HG02642 (cell line): Measurements from ENCODE around the gene ADCY2.

ENCODE experiments used
- ATAC-seq: cut with Tn5 transposase; IDR thresholded peaks from one replicate; pipeline ENCODE4 v1.9.1; 2021; ENCODE audit warnings: mild to moderate bottlenecking; ENCODE audit not compliant: unreplicated experiment, poor library complexity

Gene ADCY2

DNA sequence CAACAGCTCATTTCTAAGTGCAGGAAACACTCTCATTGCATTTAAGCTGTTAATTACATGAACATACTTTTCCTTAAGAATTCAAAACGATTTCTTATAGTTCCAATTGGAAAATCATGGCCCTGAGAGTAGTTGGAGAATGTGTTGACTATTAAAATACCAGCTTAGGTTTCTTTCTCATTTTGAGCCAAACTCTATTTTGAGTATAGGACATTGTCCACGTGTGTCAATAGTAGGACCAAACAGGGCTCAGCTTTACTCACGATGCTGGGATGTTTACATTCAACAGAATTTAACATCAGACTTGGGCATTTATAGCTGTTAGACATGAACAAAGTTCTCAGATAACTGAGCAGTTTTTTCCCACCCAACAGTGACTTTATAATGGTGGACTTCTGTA lies 39.6 kb downstream of the ADCY2 start:
- ATAC-seq, result no peak

- no peak for ATAC-seq
Observed at GRCh38 chr5:7436521-7436920, 40.6 kb downstream of the ADCY2 start.

- no peak for ATAC-seq
Observed at GRCh38 chr5:7437836-7438235, 41.9 kb downstream of the ADCY2 start.

- no peak for ATAC-seq
Observed at GRCh38 chr5:7445068-7445467, 49.1 kb downstream of the ADCY2 start.

DNA sequence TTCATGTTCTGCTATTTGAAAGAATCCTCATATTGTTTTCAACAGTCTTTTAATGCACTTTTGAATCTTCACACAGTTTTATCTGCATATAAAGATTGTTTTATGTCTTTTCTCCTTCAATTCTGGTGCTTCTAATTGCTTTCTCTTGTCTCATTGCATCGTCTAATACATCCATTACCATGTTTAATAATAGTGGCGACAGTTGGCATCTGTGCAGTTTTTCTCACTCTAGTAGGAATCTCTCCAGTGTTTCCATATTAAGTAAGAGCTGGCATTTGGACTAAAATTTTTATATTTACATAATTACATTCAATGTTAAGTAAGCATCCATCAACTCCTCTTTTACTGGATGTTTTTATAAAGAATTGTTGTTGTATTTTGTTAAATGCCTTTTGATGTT lies 49.9 kb downstream of the ADCY2 start:
- no peak for ATAC-seq

GRCh38 chr5:7446913-7447312 lies 51.0 kb downstream of the ADCY2 start:
- ATAC-seq, result no peak

DNA sequence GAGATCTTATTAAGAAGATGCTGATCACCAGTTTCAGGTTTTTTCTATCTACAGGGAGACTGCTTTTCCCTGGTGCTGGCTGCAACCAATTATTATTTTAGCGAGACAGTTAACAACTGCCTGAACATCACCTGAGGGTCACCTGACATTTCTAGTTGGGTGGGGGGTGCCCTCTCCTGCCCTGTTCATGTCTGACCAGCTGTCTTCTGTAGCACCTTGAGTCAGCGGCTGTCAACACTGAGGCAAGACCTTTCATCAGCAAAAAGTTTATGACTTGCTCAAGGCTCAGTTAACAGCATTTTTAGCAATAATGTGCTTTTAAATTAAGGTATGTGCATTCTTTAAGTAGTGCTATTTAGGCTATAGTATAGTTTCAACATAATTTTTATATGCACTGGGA lies 58.0 kb downstream of the ADCY2 start:
- ATAC-seq, result no peak

DNA sequence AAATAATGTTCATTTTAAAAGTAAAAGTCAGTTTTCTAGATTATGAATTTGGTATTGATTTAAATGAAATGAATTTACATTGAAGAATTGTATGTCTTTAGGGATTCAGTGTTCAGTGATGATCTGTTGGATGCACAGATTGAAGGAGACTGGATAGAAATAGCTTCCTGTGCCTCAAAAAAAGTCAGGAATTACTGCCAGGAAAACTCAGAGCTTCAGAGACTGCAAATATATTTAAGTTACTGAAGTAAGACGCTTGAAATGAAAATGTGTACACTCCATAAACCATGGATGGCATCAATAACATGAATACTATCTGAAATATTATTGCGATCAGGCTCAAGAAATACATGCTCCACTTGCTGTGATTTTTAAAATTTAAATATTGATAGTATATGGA lies 60.3 kb downstream of the ADCY2 start:
- no peak for ATAC-seq

- no peak for ATAC-seq
Observed at GRCh38 chr5:7461371-7461770, 65.4 kb downstream of the ADCY2 start.

- no peak for ATAC-seq
Observed at GRCh38 chr5:7462758-7463157, 66.8 kb downstream of the ADCY2 start.

DNA sequence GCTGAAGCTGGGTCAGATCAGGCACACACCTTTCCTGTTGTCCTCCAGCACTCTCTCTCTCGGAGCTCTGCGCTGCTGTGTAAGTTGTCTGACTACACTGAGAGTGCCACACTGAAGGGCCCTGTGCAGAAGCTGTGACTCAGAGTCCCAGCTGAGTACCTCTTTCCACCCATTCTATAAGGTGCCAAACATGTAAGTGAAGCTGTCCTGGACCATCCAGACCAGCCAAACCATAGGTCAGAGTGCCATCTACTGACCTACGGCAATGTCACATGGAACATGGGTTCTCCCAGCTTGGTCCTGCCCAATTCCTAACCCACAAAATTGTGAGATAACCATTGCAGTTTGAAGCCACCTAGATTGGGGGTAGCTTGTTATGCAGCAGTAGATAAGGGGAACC lies 68.2 kb downstream of the ADCY2 start:
- no peak for ATAC-seq

- no peak for ATAC-seq
Observed at GRCh38 chr5:7467179-7467578, 71.2 kb downstream of the ADCY2 start.

DNA sequence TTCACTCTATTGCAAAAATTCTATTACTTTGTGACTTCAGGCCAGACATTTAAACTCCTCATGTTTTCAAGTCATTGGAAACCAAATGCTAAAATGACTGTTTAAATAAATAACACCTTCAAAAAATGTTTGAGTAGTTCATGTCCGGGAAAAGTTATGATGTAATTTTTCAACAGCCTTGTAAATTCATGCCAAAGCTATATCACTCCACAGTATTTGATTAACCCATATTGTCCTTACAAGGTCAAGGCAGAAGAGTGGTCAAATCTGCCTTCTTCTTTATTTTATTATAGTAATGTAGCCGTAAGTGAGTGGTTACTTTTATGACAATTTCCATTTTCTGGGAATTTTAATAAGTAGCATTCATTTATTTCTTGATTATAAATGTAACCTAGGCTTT lies 72.8 kb downstream of the ADCY2 start:
- ATAC-seq, result no peak

DNA sequence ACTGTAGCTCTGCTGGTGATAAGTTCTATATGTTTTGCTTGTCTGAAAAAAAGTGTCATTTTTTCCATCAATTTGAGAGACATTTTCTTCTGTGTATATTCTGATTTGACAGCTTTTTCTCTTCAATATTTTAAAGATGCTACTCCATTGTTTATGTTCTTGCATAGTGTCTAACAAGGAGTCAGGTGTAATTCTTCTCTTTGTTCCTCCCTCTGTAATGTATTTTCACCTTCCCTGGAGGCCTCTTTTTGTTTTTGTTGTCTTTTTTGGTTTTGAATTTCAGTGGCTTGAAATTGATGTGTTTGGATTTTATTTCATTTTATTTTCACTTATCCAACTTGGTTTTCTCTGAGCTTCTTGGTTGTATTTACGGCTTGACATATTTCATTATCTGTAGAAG lies 75.8 kb downstream of the ADCY2 start:
- no peak for ATAC-seq

DNA sequence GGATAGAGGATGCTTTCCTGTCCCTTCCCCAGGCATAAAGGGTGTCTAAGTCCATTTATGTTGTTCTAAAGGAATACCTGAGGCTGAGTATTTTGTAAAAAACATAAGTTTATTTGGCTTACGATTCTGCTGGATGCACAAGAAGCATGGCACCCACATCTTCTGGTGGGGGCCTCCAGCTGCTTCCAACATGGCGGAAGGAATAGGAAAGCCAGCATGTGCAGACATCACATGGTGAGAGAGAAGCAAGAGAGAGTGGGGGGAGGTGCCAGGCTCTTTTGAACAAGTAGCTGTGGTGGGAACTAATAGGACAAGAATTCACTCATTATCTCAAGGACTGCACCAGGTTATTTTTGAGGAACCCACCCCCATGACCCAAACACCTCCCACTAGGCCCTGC lies 77.2 kb downstream of the ADCY2 start:
- ATAC-seq, result no peak

GRCh38 chr5:7473668-7474215 lies 77.8 kb downstream of the ADCY2 start:
- ATAC-seq, result no peak

- ATAC-seq, result no peak
Observed at GRCh38 chr5:7474821-7475403, 79.0 kb downstream of the ADCY2 start.

DNA sequence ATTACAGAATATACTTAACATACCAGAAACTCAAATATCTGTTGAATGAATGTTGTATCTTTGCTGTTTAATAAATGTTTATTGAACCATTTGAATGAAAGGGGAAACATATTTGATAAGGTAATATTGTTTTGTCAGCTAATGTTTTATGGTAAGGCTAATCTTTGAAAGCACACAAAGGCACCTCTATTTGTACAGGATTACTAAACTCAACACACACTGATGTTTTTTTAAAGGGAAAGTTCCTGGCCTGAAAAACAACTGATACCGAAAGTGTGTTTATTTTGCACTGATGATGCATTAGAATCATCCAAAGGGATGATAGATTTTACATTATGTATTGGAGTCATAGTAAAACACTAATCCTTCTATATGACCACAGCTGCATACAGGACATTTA lies 82.5 kb downstream of the ADCY2 start:
- ATAC-seq, result no peak

DNA sequence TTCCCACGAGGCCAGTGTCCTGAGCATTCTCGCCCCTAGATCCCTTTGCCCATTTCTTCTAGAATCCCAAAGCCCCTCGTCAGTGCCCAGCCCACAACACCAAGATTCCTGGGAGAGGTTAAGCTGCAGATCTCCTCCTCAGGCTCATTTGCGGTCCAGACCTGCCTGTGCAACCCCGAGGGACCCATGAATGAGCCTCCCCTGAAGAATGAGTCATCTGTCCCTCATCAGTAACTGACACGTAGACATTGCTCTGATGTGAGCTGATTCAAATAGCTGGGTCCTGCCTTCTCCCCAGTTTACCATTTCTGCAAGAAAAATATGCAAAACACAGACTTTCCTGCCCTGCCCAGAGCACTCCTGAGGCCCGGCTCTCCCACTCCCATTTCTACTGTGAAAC lies 92.8 kb downstream of the ADCY2 start:
- no peak for ATAC-seq

- no peak for ATAC-seq
Observed at GRCh38 chr5:7492371-7492770, 96.4 kb downstream of the ADCY2 start.

DNA sequence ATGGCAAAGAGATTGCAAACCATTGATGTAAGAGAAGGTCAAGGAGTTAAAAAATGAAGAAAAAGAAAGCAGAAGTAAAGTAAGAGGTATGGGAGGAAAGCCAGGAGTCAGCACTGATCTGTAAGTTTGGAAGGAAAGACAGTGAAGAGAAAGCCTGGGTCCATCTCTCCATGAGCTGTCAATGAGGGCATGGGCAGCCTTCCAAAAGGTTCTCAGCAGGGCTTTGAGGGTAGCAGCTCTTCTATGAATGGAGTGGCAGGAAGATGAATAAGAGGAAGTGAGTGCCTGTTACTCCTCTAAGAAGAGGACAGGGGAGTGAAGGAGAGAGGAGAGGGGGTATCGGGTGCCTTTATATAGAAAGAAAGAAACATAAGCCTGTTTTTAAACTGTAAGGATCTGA lies 97.1 kb downstream of the ADCY2 start:
- no peak for ATAC-seq

DNA sequence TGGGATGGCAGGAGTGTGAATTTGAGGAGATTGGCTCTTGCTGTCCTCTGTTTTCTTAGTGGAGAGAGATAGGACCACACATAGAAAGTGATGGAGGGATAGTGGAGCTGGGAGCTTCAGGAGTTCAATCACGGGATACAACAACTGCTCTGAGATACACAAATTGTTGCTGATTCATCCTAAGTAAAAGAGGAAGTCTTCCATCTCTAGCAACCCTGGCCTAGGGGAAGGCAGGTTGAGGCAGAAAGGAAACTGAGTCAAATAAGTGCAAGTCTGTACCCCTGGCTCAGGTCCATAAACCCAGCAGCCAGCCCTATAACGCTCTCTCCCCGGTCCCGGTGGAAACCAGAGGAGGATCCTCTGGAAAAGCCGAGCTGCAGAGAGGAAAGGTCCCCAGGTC lies 97.7 kb downstream of the ADCY2 start:
- ATAC-seq, result no peak
